GM19467 (cell line): ENCODE data around the gene RAB2B.
"Not testable (repeated sequence)": the region's sequence is repeated elsewhere in the genome, so short reads cannot be mapped to it uniquely, and the experiment has no call there.

Experiments used
- ATAC-seq: cut with Tn5 transposase; IDR thresholded peaks from one replicate; pipeline ENCODE4 v1.9.1; 2021; ENCODE audit warnings: mild to moderate bottlenecking, moderate library complexity; ENCODE audit not compliant: unreplicated experiment

The RAB2B gene

DNA sequence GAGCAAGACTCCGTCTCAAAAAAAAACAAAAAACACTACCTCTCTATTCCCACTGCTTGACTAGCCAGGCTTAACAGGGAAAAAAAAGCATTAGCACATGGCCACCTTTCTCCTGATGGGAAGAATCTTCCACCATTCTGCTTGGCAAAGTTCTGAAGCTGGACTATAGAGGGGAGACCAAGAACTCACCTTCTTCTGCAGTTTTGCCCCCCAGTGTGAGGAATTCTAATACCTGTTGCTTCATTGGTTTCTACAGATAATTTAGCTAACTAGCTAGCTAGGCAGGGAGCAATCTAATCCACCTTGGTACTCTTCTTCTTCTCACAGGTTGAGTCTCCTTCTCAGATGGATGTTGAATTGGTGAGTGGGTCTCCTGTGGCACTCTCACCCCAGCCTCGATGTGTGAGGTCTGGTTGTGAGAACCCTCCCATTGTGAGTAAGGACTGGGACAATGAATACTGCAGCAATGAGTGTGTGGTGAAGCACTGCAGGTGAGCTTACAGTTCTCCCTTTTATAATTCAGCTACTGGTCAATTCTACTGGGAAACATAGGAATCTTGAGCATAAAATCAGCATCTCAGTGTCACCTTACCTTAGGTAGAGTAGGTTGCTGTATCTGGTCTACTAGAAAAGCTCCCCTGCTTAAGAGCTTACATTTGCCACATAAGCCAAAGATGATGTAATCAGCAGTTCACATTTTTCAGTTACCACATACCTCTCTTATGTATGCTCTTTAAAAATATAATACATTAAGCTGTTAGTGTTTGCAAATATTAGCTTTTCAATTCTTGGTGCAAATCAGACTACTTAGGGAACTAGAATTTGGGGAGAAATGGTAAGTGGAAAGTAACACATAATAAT, 18.4 kb upstream of the RAB2B start:
- ATAC-seq = no peak

DNA sequence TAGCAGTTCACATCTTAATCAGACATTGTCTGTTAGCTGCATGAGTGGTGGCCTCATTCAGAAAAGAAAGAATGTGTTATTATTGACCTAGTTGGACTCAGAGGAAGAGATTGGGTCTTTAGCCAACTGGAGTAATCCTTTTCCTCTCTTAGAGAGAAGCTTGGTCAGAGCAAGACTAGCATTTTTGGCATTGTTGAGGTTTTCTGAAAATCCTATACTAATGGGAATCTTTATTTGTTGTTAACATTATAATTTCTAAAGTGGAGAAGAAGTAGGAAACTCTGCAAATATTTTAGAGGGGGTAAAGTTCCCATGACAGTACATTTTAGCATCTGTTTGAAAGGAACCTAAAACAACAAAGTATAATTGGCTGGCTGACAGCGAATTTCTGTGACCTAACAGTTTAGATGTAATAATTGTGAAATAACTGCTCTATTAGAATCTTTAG, 9.9 kb upstream of the RAB2B start:
- ATAC-seq = no peak

- no peak for ATAC-seq
Measured at GRCh38 chr14:21476523-21476924, 235 bp downstream of the RAB2B start.

GRCh38 chr14:21475767-21476522, 814 bp downstream of the RAB2B start:
- ATAC-seq = no peak

- no peak for ATAC-seq
Measured at GRCh38 chr14:21467616-21468015, 9.1 kb downstream of the RAB2B start.

DNA sequence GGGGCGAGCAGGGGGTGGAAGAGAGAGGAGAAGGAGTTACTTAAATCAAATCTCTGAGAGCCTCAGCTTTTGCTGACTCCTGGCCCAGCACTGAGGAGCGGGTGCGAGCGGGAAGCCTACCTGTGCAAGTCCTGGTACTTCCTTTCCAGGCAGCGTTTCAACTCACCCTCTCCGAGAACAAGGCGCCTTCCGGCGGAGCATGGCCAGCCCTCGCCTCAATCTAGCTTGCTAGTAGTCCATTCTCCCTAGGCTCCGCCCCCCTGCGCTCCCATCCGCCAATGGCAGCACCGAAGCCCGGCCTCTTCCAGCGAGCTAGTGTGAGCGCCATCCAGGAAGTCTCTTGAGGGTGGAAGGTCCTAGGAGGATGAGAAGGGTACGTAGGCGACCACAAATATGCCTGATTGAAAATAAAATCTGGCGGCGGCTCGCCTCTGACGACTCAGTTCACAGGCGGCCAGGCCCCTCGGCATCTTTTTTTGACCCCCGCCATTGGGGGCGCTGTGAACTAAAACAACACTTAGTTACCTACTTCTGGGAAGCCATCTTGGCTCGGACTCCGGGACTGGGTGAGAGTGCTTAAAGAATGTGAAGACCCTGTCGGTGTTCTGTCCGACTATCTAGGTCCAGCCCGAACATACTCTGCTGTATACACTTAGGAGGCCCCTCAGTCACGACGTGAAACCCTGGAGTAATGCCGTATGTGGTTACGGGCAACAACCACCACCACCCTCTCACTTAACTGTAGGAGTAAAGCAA, 20.7 kb downstream of the RAB2B start, which contains the start of gene CHD8:
TSS of gene CHD8 (minus strand) at position 212 of the 756 bp plus-strand sequence. CDS start 24,480 bp downstream, outside the sequence.
- ATAC-seq = peak; percentile 96

DNA sequence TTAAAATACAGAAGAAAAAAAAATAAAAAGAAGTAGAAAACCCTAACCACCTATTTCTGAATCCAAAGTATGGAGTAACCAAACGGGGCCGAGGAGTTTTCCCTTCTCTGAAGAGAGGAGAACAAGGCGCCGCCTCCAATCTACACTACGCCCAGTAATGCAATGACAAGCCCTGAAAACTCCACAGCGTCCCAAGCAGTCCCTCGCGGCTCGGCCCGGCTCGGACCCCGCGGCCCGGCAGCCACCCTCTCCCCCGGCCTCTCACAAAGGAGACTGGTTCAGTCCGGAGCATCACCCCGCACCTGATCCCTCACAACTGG, 21.2 kb downstream of the RAB2B start:
- peak; percentile 16 for ATAC-seq

GRCh38 chr14:21454843-21455544, 21.8 kb downstream of the RAB2B start:
- no peak for ATAC-seq

GRCh38 chr14:21449899-21450216, 26.9 kb downstream of the RAB2B start:
- no peak for ATAC-seq

DNA sequence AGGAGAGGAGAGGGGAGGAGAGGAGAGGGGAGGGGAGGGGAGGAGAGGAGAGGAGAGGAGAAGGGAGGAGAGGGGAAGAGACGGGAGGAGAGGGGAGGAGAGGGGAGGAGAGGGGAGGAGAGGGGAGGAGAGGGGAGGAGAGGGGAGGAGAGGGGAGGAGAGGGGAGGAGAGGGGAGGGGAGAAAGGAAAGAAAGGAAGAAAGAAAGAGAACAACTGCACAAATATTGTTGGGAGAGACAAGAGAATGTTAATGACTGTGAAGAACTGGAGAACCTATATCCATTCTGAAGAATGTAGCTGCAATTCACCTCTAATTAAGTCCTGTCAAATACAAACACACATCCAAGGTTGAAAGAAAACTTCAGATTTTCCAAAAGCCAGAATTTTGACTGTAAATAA, 34.1 kb downstream of the RAB2B start:
- ATAC-seq = not testable (repeated sequence)

GRCh38 chr14:21440859-21441258, 35.9 kb downstream of the RAB2B start:
- ATAC-seq = no peak

DNA sequence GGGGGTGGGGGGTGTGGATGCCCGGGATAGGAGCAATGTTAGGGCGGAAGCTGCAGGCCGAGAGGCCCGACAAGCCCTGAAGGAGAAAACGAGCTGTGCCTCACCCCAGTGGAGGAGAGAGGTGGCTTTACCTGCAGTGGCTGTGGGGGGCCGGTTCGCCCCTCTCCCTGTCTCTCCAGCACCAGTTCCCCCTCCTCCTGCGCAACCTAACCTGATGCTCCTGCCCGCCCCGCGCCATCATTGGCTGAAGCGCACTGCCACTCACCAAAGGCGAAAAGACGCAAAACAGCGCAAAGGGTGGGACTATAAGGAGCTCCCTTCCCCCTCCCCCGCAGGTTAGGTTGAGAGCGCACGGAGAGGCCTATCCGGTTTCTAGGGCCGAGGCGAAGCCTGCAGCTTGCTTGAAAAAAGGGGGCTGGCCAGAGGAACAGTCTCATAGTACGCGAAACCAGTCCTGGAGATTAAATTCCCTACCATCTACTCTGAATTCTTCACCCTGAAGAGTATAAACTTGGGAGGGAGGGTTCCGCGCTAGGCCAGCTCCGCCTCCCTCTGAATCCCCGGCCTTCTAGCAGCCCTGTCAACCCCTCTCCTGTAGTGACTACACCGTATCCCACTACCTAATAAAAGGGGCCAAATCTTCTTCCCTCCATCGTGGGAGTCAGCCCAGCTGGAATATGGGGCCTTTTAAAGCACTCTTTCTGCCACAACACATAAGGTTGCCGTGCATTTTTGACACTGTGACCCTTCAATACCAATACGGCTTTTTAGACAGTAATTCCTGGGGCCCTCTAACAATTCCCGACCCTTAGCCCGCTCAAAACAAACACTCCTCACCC, 39.5 kb downstream of the RAB2B start:
- ATAC-seq = peak; percentile 96

DNA sequence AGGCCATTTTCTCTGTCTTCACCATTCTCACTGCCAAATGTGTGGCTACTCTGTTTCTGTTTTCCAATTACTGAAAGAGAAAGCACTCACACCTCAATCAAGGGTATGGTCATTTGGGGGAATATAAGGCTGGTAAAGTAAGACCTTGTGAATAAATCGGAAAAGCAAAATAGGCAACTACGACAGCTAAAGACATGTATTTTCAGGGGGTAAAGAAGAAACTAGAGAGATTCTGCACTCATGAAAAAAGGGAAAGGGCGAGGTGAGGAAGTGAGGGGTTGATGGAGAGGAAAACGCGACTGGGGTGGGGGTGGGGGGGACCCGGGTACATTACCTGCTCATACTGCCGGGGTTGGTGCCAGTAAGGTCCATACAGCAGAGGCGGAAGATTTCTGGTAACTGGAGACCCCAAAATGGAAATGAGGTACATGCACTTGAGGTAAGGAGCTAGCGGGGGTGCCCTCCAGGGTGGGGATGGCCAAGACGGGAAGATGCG, 40.1 kb downstream of the RAB2B start:
- ATAC-seq = no peak

- no peak for ATAC-seq
Measured at GRCh38 chr14:21431126-21431525, 45.6 kb downstream of the RAB2B start.

- no peak for ATAC-seq
Measured at GRCh38 chr14:21428930-21429329, 47.8 kb downstream of the RAB2B start.

DNA sequence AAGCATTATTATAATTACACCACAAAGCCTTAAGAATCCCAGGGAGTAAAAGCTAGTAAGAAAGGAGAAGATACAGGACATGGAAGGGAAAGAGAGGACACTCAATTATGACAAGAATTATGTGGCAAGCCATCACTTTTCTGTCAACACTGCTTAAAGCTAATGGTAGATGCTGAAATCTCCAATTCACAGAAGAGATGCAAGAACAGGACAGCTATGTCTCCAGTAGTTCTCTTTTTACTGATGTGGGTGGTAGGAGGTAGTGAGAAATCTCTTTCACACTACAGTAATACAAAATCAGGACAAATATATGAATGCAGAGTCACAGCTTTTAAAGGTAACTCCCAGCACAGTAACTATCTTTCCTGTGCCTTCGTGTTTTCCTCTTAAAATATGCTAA, 50.1 kb downstream of the RAB2B start:
- ATAC-seq = no peak

- no peak for ATAC-seq
Measured at GRCh38 chr14:21419528-21419927, 57.2 kb downstream of the RAB2B start.

GRCh38 chr14:21415329-21415728, 61.4 kb downstream of the RAB2B start:
- ATAC-seq = no peak

DNA sequence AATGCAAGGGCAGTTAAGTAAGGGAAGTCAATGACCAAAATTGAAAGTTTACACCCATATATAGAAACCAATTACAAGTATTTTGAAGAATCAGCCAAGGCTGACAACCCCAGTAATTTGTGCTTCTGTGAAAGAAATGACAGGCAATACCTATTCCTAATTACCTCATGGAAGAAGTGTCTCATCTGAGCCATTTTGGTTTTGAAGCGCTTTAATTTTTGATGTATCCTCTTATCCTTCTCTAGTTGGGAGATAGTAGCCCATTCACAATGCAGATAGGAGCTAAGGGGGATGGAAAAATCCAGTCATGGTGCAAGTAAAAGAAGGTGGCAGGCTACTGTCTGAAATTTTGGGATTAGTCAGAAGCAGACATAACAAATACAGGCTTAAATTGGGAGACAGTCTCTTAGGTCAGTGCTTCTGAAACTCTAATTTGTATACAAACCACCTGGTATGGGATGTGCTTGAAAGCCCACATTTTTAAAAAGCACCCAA, 62.6 kb downstream of the RAB2B start:
- no peak for ATAC-seq
